ENCODE results near the gene RHOH.
"Not testable (repeated sequence)": the region's sequence is repeated elsewhere in the genome, so short reads cannot be mapped to it uniquely, and the experiment has no call there.

Gene RHOH

GRCh38 chr4:40196724-40197281 is at the start of gene RHOH:
TSS of gene RHOH (plus strand) at chr4:40197031. CDS start at chr4:40243387, 46,356 bp downstream.
- peak; percentile 54 to 69 for DNase-seq (ENCODE audit: low read depth in 2 of 2)

- not testable (repeated sequence) for DNase-seq (ENCODE audit: low read depth in 2 of 2)
Observed at GRCh38 chr4:40147490-40147889, 49.3 kb upstream of the RHOH start.

- peak; percentile 22 to 57 for DNase-seq (ENCODE audit: low read depth in 2 of 2)
Observed at GRCh38 chr4:40149960-40150385, 46.9 kb upstream of the RHOH start.

- DNase-seq (ENCODE audit: low read depth in 2 of 2) = no peak
Observed at GRCh38 chr4:40150932-40151331, 45.9 kb upstream of the RHOH start.

GRCh38 chr4:40152637-40153036 is 44.2 kb upstream of the RHOH start:
- DNase-seq (ENCODE audit: low read depth in 2 of 2) = no peak

- DNase-seq (ENCODE audit: low read depth in 2 of 2) = no peak
Observed at GRCh38 chr4:40157436-40157835, 39.4 kb upstream of the RHOH start.

- no peak for DNase-seq (ENCODE audit: low read depth in 2 of 2)
Observed at GRCh38 chr4:40160258-40160657, 36.6 kb upstream of the RHOH start.

GRCh38 chr4:40164459-40164858 is 32.4 kb upstream of the RHOH start:
- DNase-seq (ENCODE audit: low read depth in 2 of 2) = no peak

GRCh38 chr4:40165916-40166315 is 30.9 kb upstream of the RHOH start:
- DNase-seq (ENCODE audit: low read depth in 2 of 2) = no peak

- no peak for DNase-seq (ENCODE audit: low read depth in 2 of 2)
Observed at GRCh38 chr4:40168070-40168469, 28.8 kb upstream of the RHOH start.

GRCh38 chr4:40170588-40170987 is 26.2 kb upstream of the RHOH start:
- DNase-seq (ENCODE audit: low read depth in 2 of 2) = no peak

GRCh38 chr4:40173470-40173875 is 23.4 kb upstream of the RHOH start:
- DNase-seq (ENCODE audit: low read depth in 2 of 2) = no peak

GRCh38 chr4:40176602-40177001 is 20.2 kb upstream of the RHOH start:
- no peak for DNase-seq (ENCODE audit: low read depth in 2 of 2)

- no peak for DNase-seq (ENCODE audit: low read depth in 2 of 2)
Observed at GRCh38 chr4:40177591-40177990, 19.2 kb upstream of the RHOH start.

GRCh38 chr4:40178672-40179071 is 18.2 kb upstream of the RHOH start:
- DNase-seq (ENCODE audit: low read depth in 2 of 2) = no peak

- DNase-seq (ENCODE audit: low read depth in 2 of 2) = no peak
Observed at GRCh38 chr4:40179360-40179759, 17.5 kb upstream of the RHOH start.

GRCh38 chr4:40180356-40180755 is 16.5 kb upstream of the RHOH start:
- no peak for DNase-seq (ENCODE audit: low read depth in 2 of 2)

GRCh38 chr4:40182001-40182400 is 14.8 kb upstream of the RHOH start:
- no peak for DNase-seq (ENCODE audit: low read depth in 2 of 2)

GRCh38 chr4:40182954-40183353 is 13.9 kb upstream of the RHOH start:
- no peak for DNase-seq (ENCODE audit: low read depth in 2 of 2)

- no peak for DNase-seq (ENCODE audit: low read depth in 2 of 2)
Observed at GRCh38 chr4:40183615-40184411, 13.0 kb upstream of the RHOH start.

- no peak for DNase-seq (ENCODE audit: low read depth in 2 of 2)
Observed at GRCh38 chr4:40185830-40186664, 10.8 kb upstream of the RHOH start.

GRCh38 chr4:40186665-40187014 is 10.2 kb upstream of the RHOH start:
- no peak for DNase-seq (ENCODE audit: low read depth in 2 of 2)
